ENCODE data around the gene WDR73.

Gene WDR73

DNA sequence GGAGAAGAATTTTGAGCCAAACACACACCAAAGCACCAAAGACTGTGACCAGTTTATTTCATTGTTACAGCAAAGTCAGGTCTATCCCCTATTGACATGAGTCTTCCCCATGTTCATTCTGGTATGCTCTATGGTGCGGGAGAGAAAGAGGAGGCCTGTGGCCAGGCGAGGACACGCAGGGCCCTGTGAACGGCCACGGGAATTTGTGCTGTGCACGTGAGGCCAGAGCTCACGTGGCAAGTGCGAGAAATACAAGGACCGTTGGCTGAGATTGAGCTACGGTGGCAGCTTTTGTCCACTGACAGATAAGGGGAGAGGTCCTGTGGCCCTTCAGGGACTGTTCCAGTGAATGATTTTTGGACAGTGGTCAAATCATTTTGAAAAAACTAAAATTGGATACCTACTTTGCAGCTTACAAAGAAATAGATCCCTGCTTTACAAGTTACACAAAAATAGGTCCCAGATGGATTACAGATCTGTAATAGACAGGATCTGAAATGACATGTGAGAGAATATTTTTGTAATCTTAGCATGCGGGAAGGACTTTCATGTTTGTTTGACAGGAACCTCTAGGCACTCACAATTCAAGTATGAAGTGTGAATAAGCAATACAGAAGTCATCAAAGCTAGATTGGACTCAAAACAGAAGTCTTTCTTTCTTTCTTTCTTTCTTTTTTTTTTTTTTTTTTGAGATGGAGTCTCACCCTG is 44.1 kb downstream of the WDR73 start:
- DNase-seq: no peak

DNA sequence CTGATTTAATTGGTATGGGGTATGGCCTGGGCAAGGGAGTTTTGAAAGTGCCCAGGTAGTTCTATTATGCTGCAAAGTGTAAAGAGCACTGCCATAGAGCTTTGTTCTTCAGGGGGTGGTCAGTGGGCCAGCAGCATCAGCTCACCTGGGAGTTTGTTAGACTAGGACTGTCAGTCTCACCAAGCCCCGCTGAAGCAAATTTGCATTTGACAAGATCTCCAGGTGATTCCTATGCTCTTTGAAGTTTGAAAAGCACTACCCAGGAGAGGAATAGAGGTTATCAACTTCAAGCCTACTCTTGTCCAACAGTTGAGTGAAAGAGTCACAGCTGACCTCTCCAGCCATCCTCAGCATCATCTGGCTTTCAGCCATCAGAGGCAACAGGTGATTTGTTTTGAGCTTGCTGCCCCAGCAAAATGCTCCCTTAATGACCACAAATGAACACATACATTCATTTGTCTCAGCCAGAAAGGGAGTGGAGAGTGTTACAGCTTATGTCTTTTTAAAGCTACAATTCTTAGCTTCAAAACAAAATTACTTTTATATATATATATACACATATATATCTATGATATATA is 45.3 kb downstream of the WDR73 start:
- no peak for DNase-seq

DNA sequence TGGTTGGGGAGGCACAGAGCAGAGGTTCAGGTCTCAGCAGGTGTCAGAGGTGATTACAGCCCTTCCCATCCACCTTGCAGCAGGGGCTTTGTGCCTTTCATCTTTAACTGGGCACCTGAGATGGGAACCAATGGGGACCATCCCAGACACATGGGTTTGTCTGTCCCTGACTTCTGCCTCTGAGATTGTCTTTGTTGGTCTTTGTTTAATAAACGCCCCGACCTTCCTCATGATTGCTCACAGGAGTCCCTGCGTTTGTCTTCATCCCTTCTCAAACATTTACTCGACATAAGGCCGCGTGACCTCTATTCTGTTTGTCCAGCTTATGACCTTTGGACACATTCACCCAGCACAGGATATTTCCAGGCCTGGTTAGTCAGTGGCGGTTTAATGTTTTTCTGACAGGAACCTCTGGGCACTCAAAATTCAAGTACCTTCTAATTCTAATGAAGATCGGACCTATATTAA is 47.4 kb downstream of the WDR73 start:
- DNase-seq: no peak

DNA sequence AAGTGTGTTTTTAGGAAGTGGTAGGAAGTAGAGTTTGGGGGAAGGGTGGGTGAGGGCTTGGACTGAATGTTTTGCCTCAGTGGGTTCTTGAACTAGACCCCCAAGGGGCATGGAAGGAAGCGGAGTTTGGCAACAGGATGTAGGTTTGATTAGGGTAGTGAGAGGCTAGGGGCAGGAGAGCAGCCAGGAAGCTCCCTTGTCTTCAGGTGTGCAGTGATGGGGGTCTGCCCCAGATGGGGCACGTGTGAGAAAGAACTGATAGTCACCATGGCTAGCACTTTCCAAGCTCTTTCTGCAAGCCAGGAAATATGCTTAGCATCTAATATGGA is 48.6 kb downstream of the WDR73 start:
- DNase-seq: no peak

DNA sequence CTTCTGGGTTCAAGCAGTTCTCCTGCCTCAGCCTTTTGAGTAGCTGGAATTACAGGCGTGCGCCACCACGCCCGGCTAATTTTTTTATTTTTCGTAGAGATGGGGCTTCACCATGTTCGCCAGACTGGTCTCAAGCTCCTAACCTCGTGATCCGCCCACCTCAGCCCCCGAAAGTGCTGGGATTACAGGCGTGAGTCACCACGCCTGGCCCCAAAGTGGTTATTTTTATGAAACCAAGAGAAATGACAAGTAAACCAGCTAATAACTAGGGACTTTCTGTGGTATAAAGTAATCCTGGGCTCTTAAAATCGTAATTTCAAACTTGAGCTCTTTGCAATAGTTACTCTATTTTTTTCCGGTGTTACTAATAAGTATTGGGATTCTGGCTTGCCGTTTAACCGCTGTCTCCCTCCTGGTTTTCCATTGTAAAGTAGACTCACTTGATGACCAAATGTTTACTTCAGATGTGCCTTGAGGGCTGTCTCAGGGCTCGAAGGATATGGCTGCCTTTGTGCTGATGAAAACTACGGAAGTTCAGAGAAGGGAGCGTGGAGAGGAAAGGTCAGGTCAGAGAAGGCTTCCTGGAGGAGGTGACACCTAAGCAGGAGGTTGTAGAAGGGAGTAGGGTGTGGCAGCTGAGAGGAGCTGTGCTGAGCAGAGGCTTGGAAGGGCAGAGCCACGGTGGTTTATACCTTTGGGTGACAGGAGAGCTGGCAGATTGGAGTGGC is 49.1 kb downstream of the WDR73 start:
- no peak for DNase-seq

DNA sequence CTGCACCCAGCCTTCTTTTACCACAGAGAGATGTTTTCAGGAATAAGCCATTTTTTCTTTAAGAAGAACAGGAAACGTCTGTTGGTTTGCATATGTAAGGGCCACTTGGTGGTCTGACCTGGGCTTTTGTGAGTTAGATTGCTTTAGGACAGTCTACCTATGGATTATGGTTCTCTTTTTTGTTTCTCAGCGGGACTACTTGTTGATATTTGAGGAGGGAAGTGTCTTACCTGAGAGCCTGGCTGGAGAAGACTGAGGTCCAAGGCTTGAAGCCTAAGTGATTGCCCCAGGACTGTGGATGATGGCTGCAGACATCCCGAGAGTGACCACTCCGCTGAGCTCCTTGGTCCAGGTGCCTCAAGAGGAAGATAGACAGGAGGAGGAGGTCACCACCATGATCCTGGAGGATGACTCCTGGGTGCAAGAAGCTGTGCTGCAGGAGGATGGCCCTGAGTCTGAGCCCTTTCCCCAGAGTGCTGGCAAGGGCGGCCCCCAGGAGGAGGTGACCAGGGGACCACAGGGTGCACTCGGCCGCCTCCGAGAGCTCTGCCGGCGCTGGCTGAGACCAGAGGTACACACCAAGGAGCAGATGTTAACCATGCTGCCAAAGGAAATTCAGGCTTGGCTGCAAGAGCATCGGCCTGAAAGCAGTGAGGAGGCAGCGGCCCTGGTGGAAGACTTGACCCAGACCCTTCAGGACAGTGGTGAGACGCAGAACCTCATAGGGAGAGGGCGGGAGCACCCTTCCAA is 50.3 kb downstream of the WDR73 start:
- DNase-seq: no peak

DNA sequence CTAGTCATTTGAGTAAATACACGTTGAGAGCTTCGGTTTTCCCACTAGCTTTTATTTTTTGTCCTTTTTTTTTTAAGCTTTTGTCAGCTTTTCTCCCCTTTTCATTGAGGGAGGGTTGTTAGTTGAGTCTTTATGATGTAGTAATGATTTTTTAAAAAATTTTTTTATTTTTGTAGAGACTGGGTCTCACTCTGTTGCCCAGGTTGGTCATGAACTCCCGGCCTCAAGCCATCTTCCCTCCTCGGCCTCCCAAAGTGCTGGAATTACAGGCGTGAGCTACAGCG is 52.6 kb downstream of the WDR73 start:
- DNase-seq: no peak

DNA sequence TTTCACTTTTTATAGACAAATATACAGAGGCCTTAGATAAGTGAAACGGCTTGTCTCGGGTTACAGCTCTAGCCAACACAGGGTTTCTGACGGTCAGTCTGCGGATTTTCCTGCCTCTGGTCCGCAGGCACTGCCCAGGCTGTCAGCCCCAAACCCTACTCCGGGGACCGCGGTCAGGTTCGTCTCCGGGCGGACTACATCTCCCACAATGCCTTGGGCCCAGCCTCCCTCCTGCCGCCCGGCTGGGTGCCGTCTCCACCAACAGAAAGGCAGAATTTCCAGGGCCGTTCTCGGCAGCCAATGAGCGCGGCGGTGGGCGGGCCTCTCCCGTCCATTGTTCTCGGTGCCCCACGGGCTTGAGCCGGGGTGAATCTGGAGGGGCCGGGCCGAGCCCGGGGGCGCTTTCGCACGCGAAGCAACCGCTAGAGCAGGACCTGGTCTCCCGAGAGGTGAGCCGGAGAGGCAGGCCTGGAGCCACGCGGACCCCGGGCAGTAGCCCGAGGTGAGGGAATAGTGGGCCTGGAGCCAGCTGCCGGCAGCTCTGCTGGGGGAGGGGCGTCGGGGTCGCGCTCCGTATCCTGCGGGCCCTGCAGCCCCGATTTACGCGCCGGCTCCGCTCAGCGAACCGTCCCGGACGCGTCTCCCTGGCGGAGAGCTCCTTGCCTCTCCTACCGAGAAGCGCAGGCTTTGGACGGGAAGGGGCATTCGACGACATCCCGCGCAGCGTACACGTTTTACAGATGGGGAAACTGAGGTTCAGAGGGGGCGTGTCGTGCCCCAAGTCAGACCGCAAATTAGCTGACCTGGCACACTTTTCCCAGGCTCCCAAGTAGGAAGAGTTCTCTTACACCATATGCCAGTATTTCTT is 53.2 kb downstream of the WDR73 start, which contains the start of gene ZSCAN2:
Gene ZSCAN2, plus strand, starts transcription at position 323 of the 868 bp plus-strand sequence. CDS start 2,919 bp downstream, outside the sequence.
- peak; percentile 98 for DNase-seq

DNA sequence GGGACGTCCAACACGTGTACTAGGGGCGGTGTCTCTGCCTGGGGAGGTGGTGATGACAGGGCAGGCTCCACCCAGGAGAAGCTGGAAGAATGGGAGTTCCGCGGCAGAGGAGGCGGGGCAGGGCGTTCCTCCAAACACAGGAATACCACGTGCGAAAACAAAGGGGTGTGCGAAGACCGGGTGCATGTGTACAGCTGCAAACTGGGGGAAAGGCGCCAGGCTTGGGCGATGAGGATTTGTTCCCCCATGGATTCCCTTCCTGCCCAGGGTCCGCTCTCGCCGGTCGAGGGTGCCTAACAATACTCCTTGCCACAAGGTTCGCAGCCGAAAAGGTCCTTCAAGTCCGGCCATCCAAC is 53.8 kb downstream of the WDR73 start:
- peak; percentile 69 for DNase-seq

DNA sequence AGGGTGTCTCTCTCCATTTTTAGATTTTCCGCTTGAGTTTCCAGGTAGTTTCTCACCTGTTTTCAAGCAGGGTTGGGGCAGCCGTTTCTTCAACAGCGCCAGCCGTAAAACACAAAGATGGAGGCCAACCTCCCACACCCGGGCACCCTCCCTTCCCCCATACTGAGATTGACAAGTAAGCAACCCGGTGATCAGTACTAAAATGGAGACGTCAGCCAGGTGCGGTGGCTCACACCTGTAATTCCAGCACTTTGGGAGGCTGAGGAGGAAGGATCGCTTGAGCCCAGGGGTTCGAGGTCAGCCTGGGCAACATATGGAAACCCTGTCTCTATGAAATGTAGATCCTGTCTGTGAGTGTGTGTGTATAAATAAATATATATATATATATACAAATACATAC is 54.2 kb downstream of the WDR73 start:
- no peak for DNase-seq

DNA sequence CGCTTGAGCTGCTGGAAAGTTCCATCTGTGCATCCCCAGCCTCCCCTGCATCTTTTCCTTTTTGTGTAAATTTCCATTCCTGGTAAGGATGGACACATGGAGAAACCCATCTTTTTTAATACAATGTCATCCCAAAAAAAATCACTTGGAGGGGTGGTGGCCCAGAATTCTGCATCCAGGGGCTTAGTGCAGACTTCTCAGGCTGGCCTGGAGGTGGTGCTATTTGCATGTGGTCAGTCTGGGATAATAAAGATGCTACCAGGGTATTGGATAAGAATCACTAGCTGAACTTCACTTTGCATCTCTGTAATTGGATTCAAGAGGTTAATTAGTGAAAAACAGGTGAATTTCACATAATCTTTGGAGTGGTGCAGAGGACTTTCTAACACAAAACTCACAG is 55.1 kb downstream of the WDR73 start:
- peak; percentile 67 for DNase-seq

DNA sequence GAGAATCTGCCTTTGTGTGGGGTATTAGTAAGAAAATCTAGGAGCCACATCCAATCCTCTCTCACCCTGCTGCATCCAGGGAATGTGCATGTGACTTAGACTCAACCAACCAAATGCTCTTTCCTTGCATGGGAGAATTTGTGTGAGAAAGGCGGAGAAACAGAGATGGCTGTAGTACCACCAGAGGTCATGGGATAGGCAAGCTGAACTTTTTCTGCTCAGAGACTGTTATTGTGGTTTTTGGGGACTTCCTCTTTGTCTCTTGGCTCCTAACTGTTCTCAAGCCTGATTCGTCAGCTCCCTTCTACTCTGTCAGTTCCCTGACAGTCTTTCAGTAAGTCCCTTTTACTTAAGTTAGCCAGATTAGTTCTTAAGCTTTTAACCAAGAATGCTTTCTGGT is 55.8 kb downstream of the WDR73 start:
- DNase-seq: no peak

DNA sequence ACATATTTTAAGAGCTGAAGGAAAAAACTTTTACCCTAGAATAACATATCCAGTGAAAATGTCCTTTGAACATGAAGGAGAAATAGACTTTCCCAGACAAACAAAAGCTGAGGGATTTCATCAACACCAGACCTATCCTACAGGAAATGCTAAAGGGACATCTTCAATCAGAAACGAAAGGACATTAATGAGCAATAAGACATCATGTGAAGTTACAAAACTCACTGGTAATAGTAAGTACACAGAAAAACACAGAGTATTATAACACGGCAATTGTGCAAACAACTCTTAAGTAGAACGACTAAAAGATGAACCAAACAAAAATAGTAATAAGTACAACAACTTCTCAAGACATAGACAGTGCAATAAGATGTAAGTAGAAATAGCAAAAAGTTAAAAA is 56.8 kb downstream of the WDR73 start:
- DNase-seq: no peak

DNA sequence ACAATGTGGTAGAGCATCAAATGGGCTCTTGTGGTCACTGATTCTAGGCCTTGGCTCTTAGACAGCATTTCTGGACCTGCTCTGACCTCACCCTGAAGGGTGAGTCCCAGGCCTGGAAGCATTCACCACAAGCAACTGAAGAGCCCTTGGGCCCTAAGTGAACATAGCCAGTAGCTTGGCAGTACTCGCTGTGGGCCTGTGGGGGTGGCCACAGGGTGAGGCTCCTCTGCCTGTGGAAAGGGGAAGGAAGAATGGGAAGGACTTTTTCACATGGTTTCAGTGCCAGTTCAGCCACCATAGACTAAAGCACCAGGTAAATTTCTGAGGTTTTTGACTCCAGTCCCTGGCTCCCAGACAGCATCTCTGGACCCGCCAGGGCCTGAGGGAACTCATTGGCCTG is 58.4 kb downstream of the WDR73 start:
- no peak for DNase-seq

DNA sequence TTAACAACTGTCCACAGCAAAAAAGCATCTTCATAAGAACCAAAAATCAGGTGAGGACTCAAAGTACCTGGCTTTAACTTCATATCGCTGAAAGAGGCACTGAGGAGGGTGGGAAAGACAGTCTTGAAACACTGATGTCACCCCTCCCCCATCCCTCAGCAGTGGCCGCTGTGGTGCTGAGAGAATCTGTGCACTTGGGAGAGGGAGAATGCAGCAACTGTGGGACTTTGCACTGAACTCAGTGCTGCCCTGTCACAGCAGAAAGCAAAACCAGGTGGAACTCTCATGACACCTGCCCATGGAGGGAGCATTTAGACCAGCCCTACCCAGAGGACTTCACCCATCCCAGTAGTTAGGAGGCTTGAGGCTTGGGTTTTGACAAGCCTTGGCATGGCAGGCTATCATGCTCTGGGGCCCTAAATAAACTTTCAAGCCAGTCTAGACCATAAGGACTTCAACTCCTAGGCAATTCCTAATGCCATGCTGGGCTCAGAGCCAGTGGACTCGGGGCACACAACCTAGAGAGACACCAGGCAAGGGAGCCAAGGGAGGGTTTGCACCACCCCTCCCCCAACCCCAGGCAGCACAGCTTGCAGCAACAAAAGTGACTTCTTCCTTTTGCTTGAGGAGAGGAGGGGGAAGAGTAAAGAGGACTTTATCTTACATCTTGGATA is 59.3 kb downstream of the WDR73 start:
- DNase-seq: no peak

DNA sequence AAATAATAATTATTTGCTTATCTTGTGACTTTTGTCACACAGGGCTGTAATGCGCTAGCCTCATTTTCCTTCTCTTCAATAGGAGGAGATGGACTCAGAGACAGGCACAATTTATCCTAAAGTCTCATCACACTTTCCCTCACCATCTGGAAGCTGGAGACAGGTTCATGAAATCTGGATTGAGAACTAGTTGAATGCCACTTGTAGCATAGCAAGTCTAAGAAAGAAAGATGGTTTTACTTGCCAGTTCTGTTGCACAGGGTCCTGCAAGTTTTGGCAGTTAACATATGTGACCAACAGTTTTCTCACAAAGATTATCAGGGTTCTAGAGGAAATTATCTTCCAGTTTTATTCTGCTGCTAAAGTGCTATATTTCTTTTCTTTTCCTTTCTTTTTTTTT is 62.3 kb downstream of the WDR73 start:
- DNase-seq: no peak

DNA sequence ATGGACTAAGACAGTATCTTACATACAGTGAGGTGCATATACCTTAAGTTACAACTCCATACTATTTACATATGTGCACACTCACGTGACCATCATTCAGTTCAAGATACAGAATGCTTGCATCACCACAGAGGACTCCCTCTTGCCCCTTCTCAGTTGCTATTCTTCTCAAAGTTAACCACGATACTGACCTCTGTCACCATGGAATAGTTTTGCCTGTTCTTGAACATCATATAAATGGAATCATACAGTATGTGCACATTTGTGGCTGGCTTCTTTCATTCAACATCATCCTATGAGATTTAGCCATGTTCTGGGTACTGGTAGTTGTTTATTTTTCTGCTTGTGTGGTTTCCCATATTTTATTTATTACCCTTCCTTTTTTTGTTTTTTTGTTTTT is 63.7 kb downstream of the WDR73 start:
- DNase-seq: no peak
